ENCODE results near the gene ZFHX3.
"Not testable (repeated sequence)": the region's sequence is repeated elsewhere in the genome, so short reads cannot be mapped to it uniquely, and the experiment has no call there.

ZFHX3 gene

DNA sequence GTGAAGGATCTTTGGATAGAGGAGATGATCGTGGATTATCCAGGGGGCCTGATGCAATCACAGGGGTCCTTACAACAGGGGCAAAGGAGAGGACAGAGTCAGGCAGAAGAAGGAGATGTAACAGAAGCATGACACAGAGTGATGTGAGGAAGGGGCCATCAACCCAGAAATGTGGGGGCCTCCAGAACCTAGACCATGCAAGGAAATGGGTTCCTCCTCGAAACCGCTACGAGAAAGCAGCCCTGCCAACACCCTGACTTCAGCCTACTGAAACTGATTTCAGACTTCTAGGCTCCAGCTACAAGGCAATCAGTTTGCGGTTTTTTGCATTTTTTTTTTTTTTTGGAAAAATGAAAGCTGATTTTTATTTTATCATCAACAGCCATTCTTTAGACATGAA lies 34.0 kb downstream of the ZFHX3 start:
- Histone ChIP-seq H3K9ac (no peak overlapping the region), H3K79me2 (ENCODE audit: insufficient read depth, low read depth) (no peaks in the 10 kb centered on the region), H3K4me1 (ENCODE audit: low read depth, poor library complexity, severe bottlenecking) (no peaks in the 10 kb centered on the region), H3K27me3 (ENCODE audit: insufficient read depth, low read depth) (no peaks in the 10 kb centered on the region), H3K4me3 (IDR thresholded peaks at IDR 0.05; ENCODE audit: insufficient read depth, low read depth, low read length) (no peak overlapping the region), H3K27ac (no peak overlapping the region), H4K20me1 (ENCODE audit: insufficient read depth) (no peaks in the 10 kb centered on the region), H3K36me3 (ENCODE audit: insufficient read depth) (no peaks in the 10 kb centered on the region), H3K4me2 (no peak overlapping the region), H2AFZ (ENCODE audit: low read depth) (no peak overlapping the region)
- TF ChIP-seq, protein P1, sequence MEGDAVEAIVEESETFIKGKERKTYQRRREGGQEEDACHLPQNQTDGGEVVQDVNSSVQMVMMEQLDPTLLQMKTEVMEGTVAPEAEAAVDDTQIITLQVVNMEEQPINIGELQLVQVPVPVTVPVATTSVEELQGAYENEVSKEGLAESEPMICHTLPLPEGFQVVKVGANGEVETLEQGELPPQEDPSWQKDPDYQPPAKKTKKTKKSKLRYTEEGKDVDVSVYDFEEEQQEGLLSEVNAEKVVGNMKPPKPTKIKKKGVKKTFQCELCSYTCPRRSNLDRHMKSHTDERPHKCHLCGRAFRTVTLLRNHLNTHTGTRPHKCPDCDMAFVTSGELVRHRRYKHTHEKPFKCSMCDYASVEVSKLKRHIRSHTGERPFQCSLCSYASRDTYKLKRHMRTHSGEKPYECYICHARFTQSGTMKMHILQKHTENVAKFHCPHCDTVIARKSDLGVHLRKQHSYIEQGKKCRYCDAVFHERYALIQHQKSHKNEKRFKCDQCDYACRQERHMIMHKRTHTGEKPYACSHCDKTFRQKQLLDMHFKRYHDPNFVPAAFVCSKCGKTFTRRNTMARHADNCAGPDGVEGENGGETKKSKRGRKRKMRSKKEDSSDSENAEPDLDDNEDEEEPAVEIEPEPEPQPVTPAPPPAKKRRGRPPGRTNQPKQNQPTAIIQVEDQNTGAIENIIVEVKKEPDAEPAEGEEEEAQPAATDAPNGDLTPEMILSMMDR (conservative IDR thresholded peaks at IDR 0.05; ENCODE audit: low read depth, low read length) = no peak

DNA sequence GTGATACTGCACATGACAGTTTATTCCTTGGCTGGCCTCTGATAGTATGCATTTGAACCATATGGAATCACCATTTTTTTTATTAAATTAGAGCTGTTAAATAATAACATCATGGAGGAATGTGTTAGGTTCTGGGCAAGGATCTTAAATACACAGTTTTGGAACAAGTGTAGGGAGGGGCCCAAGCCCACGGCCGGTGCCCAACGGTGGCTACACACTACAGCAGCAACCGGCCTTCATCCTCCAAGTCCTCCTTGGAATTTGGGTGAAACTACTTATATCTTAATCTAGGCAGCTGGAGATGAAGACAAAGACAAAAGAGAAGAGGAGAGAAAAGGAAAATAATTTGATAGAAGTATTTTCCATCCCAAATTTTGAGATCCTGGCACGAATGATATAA lies 35.6 kb downstream of the ZFHX3 start:
- no peaks in the 10 kb centered on the region for H3K36me3 ChIP-seq (ENCODE audit: insufficient read depth)
- no peak overlapping the region for H3K9ac ChIP-seq
- no peak overlapping the region for H2AFZ ChIP-seq (ENCODE audit: low read depth)
- no peaks in the 10 kb centered on the region for H4K20me1 ChIP-seq (ENCODE audit: insufficient read depth)
- H3K79me2 ChIP-seq (ENCODE audit: insufficient read depth, low read depth) = no peaks in the 10 kb centered on the region
- H3K4me3 ChIP-seq (IDR thresholded peaks at IDR 0.05; ENCODE audit: insufficient read depth, low read depth, low read length) = no peak overlapping the region
- H3K4me1 ChIP-seq (ENCODE audit: low read depth, poor library complexity, severe bottlenecking) = no peaks in the 10 kb centered on the region
- TF ChIP-seq, protein P1 (conservative IDR thresholded peaks at IDR 0.05; ENCODE audit: low read depth, low read length) = no peak
- H3K4me2 ChIP-seq = no peak overlapping the region
- no peak overlapping the region for H3K27ac ChIP-seq
- no peaks in the 10 kb centered on the region for H3K27me3 ChIP-seq (ENCODE audit: insufficient read depth, low read depth)

DNA sequence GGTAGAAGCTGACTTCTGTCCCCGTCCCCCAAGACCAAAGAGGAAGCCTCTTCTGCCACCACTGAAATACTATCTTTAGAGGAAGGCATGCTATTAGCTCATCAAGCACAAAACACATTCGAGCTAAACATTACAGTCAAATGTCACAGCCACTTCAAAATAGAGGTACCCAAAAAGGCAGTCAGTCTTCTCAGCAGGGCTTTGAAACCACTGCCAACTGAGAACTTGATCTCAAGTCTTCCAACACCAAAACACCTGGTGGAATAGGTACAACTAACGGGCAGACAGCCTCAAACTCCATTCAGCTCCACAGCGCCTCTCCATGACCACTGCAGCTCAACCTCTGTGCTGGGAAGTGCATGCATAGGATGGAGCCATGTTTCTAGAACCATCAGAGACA lies 36.0 kb downstream of the ZFHX3 start:
- no peaks in the 10 kb centered on the region for H4K20me1 ChIP-seq (ENCODE audit: insufficient read depth)
- H3K4me2 ChIP-seq = no peak overlapping the region
- no peaks in the 10 kb centered on the region for H3K79me2 ChIP-seq (ENCODE audit: insufficient read depth, low read depth)
- no peaks in the 10 kb centered on the region for H3K27me3 ChIP-seq (ENCODE audit: insufficient read depth, low read depth)
- no peak overlapping the region for H3K9ac ChIP-seq
- H3K27ac ChIP-seq = no peak overlapping the region
- H2AFZ ChIP-seq (ENCODE audit: low read depth) = no peak overlapping the region
- no peaks in the 10 kb centered on the region for H3K4me1 ChIP-seq (ENCODE audit: low read depth, poor library complexity, severe bottlenecking)
- TF ChIP-seq, protein P1 (conservative IDR thresholded peaks at IDR 0.05; ENCODE audit: low read depth, low read length) = no peak
- H3K36me3 ChIP-seq (ENCODE audit: insufficient read depth) = no peaks in the 10 kb centered on the region
- H3K4me3 ChIP-seq (IDR thresholded peaks at IDR 0.05; ENCODE audit: insufficient read depth, low read depth, low read length) = no peak overlapping the region

DNA sequence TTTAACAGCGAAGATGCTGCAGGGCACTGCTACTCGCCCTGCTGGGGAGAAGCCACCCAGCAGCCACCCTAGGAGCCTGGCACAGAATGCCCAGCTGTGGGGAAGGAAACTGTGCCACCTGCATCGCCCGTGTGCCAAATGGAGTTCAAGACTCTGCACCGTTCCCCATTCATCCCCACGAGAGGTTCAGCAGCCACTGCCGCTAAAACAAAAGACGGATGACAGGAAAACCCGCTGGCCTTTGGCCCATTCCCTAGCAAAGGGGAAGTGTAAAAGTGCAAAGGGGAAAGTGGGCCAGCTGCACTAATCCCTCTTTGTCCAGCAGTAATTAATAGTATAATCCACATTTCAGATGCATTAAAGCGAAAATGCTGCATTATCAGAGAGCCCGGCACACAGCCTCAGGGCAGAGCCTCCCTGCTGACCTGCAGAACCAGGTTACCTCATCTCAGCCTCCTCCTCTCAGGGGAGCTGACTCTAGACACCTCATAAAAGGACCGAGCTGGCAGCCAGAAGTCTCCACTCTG lies 37.7 kb downstream of the ZFHX3 start:
- Histone ChIP-seq H3K4me2 (no peak overlapping the region), H2AFZ (ENCODE audit: low read depth) (no peak overlapping the region), H3K27ac (no peak overlapping the region)

DNA sequence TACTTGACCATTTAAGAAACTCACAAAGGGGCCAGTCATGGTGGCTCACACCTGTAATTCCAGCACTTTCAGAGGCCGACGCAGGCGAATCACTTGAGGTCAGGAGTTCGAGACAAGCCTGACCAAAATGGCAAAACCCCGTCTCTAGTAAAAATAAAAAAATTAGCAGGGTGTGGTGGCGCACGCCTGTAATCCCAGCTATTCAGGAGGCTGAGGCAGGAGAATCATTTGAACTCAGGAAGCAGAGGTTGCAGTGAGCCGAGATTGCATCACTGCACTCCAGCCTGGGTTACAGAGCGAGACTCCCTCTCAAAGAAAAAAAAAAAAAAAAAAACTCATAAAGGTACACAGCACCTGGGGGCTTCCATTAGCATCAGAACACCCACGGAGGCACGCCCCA lies 38.2 kb downstream of the ZFHX3 start:
- not testable (repeated sequence) for H3K4me3 ChIP-seq (IDR thresholded peaks at IDR 0.05; ENCODE audit: insufficient read depth, low read depth, low read length); H3K4me2 ChIP-seq; H3K36me3 ChIP-seq (ENCODE audit: insufficient read depth); H3K27me3 ChIP-seq (ENCODE audit: insufficient read depth, low read depth); H3K4me1 ChIP-seq (ENCODE audit: low read depth, poor library complexity, severe bottlenecking); H3K9ac ChIP-seq; H3K79me2 ChIP-seq (ENCODE audit: insufficient read depth, low read depth); H2AFZ ChIP-seq (ENCODE audit: low read depth); H3K27ac ChIP-seq; H4K20me1 ChIP-seq (ENCODE audit: insufficient read depth)

More for the DNA sequence above, 37.7 kb downstream of the ZFHX3 start:
- H3K27me3 ChIP-seq (ENCODE audit: insufficient read depth, low read depth) = no peaks in the 10 kb centered on the region
- no peaks in the 10 kb centered on the region for H4K20me1 ChIP-seq (ENCODE audit: insufficient read depth)
- H3K4me3 ChIP-seq (IDR thresholded peaks at IDR 0.05; ENCODE audit: insufficient read depth, low read depth, low read length) = no peak overlapping the region
- no peak overlapping the region for H3K9ac ChIP-seq
- no peaks in the 10 kb centered on the region for H3K36me3 ChIP-seq (ENCODE audit: insufficient read depth)
- H3K4me1 ChIP-seq (ENCODE audit: low read depth, poor library complexity, severe bottlenecking) = no peaks in the 10 kb centered on the region
- TF ChIP-seq, protein P1 (conservative IDR thresholded peaks at IDR 0.05; ENCODE audit: low read depth, low read length) = no peak
- no peaks in the 10 kb centered on the region for H3K79me2 ChIP-seq (ENCODE audit: insufficient read depth, low read depth)
